ENCODE measurements around the gene LMBRD2. TPM values are rescaled to one million over a fixed set of nuclear protein-coding genes. Genes with fewer than 3 reads are reported as not detected.
A peak's percentile ranks its signal among the peaks of the same experiment; 100 is the strongest.

The LMBRD2 gene
- polyA plus RNA-seq, 1 donor (not counting 4 experiments of a cell fraction or from before 2014, with no cell fraction given): 4.7 TPM

DNA sequence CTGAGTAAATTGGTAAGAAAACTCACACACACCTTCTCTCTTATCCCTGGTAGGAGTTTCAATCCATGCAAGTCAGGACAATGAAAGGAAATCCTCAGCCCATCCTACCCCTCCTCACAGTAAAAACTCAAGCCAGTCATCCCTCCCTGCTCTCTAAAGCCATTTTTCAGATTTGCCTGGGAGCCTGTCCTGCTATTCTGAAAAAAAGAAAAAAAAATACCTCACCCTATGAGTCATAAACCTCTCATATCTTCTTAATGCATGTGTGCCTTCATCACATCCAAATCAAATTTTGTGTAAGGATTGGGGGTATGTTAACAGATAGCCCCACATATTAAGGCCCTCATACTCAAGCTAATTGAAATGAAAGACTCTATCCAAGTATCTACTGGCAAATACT, 99.1 kb downstream of the LMBRD2 start:
- DNase-seq (ENCODE audit: low read depth, low spot score) (no peak), FAIRE-seq (peak; percentile 9)
- Histone ChIP-seq H3K27ac (ENCODE audit: control insufficient read depth, insufficient read depth, low read length) (no peak overlapping the region), H3K9me1 (ENCODE audit: control insufficient read depth, extremely low read depth, insufficient read depth, low read length) (no peaks in the 10 kb centered on the region), H3K36me3 (ENCODE audit: control insufficient read depth in 2 of 2, extremely low read depth in 1 of 2, insufficient read depth in 2 of 2, low read length in 2 of 2) (no peaks in the 10 kb centered on the region), H3K4me2 (ENCODE audit: control insufficient read depth, extremely low read depth, insufficient read depth, low read depth, low read length) (no peak overlapping the region), H3K9me3 (ENCODE audit: control insufficient read depth, low read depth, low read length) (no peaks in the 10 kb centered on the region), H2AFZ (ENCODE audit: control insufficient read depth, low read length) (no peak overlapping the region), H3K27me3 (ENCODE audit: control insufficient read depth, extremely low read depth, insufficient read depth, low read length) (no peaks in the 10 kb centered on the region), H4K20me1 (ENCODE audit: control insufficient read depth, extremely low read depth, insufficient read depth, low read length) (no peaks in the 10 kb centered on the region), H3K4me3 (ENCODE audit: control insufficient read depth in 2 of 3, extremely low read depth in 1 of 3, insufficient read depth in 2 of 3, low read depth in 1 of 3, low read length in 3 of 3) (no peak overlapping the region), H3K79me2 (ENCODE audit: control insufficient read depth, insufficient read depth, low read length) (no peaks in the 10 kb centered on the region), H3K9ac (ENCODE audit: control insufficient read depth, extremely low read depth, insufficient read depth, low read length) (no peak overlapping the region), H3K4me1 (ENCODE audit: control insufficient read depth, extremely low read depth, insufficient read depth, low read length) (peaks cover 4% of the 10 kb centered on the region)
- dilution Hi-C loops (cut with MboI; ENCODE audit: extremely low pct_ligation_motif_present, low sequenced_read_pairs): no loop called here
- TF ChIP-seq, protein P1, sequence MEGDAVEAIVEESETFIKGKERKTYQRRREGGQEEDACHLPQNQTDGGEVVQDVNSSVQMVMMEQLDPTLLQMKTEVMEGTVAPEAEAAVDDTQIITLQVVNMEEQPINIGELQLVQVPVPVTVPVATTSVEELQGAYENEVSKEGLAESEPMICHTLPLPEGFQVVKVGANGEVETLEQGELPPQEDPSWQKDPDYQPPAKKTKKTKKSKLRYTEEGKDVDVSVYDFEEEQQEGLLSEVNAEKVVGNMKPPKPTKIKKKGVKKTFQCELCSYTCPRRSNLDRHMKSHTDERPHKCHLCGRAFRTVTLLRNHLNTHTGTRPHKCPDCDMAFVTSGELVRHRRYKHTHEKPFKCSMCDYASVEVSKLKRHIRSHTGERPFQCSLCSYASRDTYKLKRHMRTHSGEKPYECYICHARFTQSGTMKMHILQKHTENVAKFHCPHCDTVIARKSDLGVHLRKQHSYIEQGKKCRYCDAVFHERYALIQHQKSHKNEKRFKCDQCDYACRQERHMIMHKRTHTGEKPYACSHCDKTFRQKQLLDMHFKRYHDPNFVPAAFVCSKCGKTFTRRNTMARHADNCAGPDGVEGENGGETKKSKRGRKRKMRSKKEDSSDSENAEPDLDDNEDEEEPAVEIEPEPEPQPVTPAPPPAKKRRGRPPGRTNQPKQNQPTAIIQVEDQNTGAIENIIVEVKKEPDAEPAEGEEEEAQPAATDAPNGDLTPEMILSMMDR (optimal IDR thresholded peaks at IDR 0.05 in 1 of 3, IDR thresholded peaks at IDR 0.05 in 1 of 3, conservative IDR thresholded peaks at IDR 0.05 in 1 of 3; ENCODE audit: extremely low read depth in 1 of 3, insufficient read depth in 2 of 3, low read length in 3 of 3): no peak
- TF ChIP-seq EZH2 (IDR thresholded peaks at IDR 0.05; ENCODE audit: low read length): no peak

DNA sequence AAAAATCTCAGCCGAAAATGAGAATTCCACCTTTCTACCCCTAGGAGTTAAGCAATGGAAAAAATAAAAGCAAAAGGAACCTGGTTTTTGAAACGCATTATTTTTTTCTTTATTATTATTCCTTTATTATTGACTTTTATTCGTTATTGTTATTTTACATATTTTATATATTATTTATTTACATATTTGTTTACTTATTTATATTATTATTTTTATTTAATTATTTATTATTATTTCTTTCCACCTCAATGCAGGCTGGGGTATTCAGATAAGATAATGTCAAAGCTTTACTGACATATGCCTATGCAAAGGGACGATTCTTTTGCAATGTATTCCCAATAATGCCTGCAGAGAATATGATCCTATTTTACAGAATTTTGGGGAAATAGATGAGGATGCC, 101.7 kb downstream of the LMBRD2 start:
- FAIRE-seq (no peak), DNase-seq (ENCODE audit: low read depth, low spot score) (no peak)
- no peak overlapping the region for H3K9ac ChIP-seq (ENCODE audit: control insufficient read depth, extremely low read depth, insufficient read depth, low read length)
- dilution Hi-C loops (cut with MboI; ENCODE audit: extremely low pct_ligation_motif_present, low sequenced_read_pairs): no loop called here
- no peaks in the 10 kb centered on the region for H3K9me1 ChIP-seq (ENCODE audit: control insufficient read depth, extremely low read depth, insufficient read depth, low read length)
- H4K20me1 ChIP-seq (ENCODE audit: control insufficient read depth, extremely low read depth, insufficient read depth, low read length): no peaks in the 10 kb centered on the region
- no peaks in the 10 kb centered on the region for H3K9me3 ChIP-seq (ENCODE audit: control insufficient read depth, low read depth, low read length)
- H2AFZ ChIP-seq (ENCODE audit: control insufficient read depth, low read length): no peak overlapping the region
- H3K27ac ChIP-seq (ENCODE audit: control insufficient read depth, insufficient read depth, low read length): no peak overlapping the region
- H3K27me3 ChIP-seq (ENCODE audit: control insufficient read depth, extremely low read depth, insufficient read depth, low read length): no peaks in the 10 kb centered on the region
- H3K4me3 ChIP-seq (ENCODE audit: control insufficient read depth in 2 of 3, extremely low read depth in 1 of 3, insufficient read depth in 2 of 3, low read depth in 1 of 3, low read length in 3 of 3): no peak overlapping the region
- H3K79me2 ChIP-seq (ENCODE audit: control insufficient read depth, insufficient read depth, low read length): no peaks in the 10 kb centered on the region
- H3K36me3 ChIP-seq (ENCODE audit: control insufficient read depth in 2 of 2, extremely low read depth in 1 of 2, insufficient read depth in 2 of 2, low read length in 2 of 2): no peaks in the 10 kb centered on the region
- H3K4me1 ChIP-seq (ENCODE audit: control insufficient read depth, extremely low read depth, insufficient read depth, low read length): peaks cover 4% of the 10 kb centered on the region
- no peak overlapping the region for H3K4me2 ChIP-seq (ENCODE audit: control insufficient read depth, extremely low read depth, insufficient read depth, low read depth, low read length)
- no peak for TF ChIP-seq EZH2 (IDR thresholded peaks at IDR 0.05; ENCODE audit: low read length)
- TF ChIP-seq, protein P1 (optimal IDR thresholded peaks at IDR 0.05 in 1 of 3, IDR thresholded peaks at IDR 0.05 in 1 of 3, conservative IDR thresholded peaks at IDR 0.05 in 1 of 3; ENCODE audit: extremely low read depth in 1 of 3, insufficient read depth in 2 of 3, low read length in 3 of 3): no peak

Small RNA genes lying within 50 kb of the gene (small RNA-seq; reads per million reads assigned to genes)
- 0 reads per million in 3 experiments for gene AC016612.1 (ENCODE audit: insufficient read length in 3 of 3, low read depth in 3 of 3, low replicate concordance in 1 of 3)
- gene MIR580 (ENCODE audit: insufficient read length in 3 of 3, low read depth in 3 of 3, low replicate concordance in 1 of 3): 0.13 to 5.8 (median 4.0) reads per million in 3 experiments
- gene RNU6-1305P (ENCODE audit: insufficient read length in 3 of 3, low read depth in 3 of 3, low replicate concordance in 1 of 3): 0 reads per million in 3 experiments

Other genes with a start within 250 kb of the LMBRD2 start
- gene CAPSL, start 213.3 kb downstream of the LMBRD2 start, polyA plus RNA-seq: not detected in 3 replicates
- not detected in 3 replicates for gene UGT3A1, start 160.5 kb downstream of the LMBRD2 start, polyA plus RNA-seq
- 0.03 to 0.09 TPM (median 0.07 TPM) in 3 replicates for gene UGT3A2, start 85.0 kb downstream of the LMBRD2 start, polyA plus RNA-seq
- 28.3 to 35.3 TPM (median 34.6 TPM) in 3 replicates for gene SKP2, start 224 bp upstream of the LMBRD2 start, polyA plus RNA-seq
- gene NADK2, start 90.0 kb upstream of the LMBRD2 start, polyA plus RNA-seq: 7.2 to 15.4 TPM (median 8.4 TPM) in 3 replicates
- gene RANBP3L, start 150.0 kb upstream of the LMBRD2 start, polyA plus RNA-seq: not detected in 3 replicates

Data from keratinocyte (primary cell).